Measurements from ENCODE around the gene SIGLEC6. TPM values are rescaled to one million over a fixed set of nuclear protein-coding genes. Genes with fewer than 3 reads are reported as not detected.

Gene SIGLEC6
- polyA plus RNA-seq, 2 donors = 0.13 TPM; not detected in 1

GRCh38 chr19:51470966-51471365 is 60.5 kb downstream of the SIGLEC6 start:
- 75 to 79% methylated on average over 9 of the region's 9 CpGs for WGBS, 2 donors
- no peak overlapping the region for H3K4me3 ChIP-seq (ENCODE audit: low read depth in 1 of 2, low read length in 2 of 2)
- H3K4me1 ChIP-seq (ENCODE audit: control insufficient read depth in 2 of 2, insufficient read depth in 2 of 2, low read length in 1 of 2) = no peaks in the 10 kb centered on the region
- H3K36me3 ChIP-seq (ENCODE audit: control insufficient read depth in 2 of 2, insufficient read depth in 2 of 2, low read length in 1 of 2) = no peaks in the 10 kb centered on the region
- no peaks in the 10 kb centered on the region for H3K27me3 ChIP-seq (ENCODE audit: control insufficient read depth in 1 of 2, insufficient read depth in 2 of 2, low read length in 2 of 2)
- H3K27ac ChIP-seq (ENCODE audit: low read depth in 2 of 2, low read length in 1 of 2) = no peak overlapping the region
- no peaks in the 10 kb centered on the region for H3K9me3 ChIP-seq (ENCODE audit: control insufficient read depth in 2 of 2, insufficient read depth in 1 of 2, low read depth in 1 of 2, low read length in 1 of 2)

- Histone ChIP-seq H3K4me1 (ENCODE audit: control insufficient read depth in 2 of 2, insufficient read depth in 2 of 2, low read length in 1 of 2) (no peaks in the 10 kb centered on the region), H3K36me3 (ENCODE audit: control insufficient read depth in 2 of 2, insufficient read depth in 2 of 2, low read length in 1 of 2) (no peaks in the 10 kb centered on the region), H3K4me3 (ENCODE audit: low read depth in 1 of 2, low read length in 2 of 2) (no peak overlapping the region), H3K27ac (ENCODE audit: low read depth in 2 of 2, low read length in 1 of 2) (no peak overlapping the region), H3K27me3 (ENCODE audit: control insufficient read depth in 1 of 2, insufficient read depth in 2 of 2, low read length in 2 of 2) (no peaks in the 10 kb centered on the region), H3K9me3 (ENCODE audit: control insufficient read depth in 2 of 2, insufficient read depth in 1 of 2, low read depth in 1 of 2, low read length in 1 of 2) (no peaks in the 10 kb centered on the region)
- 64 to 66% methylated on average over 1 of the region's 1 CpG for WGBS, 2 donors
Observed at GRCh38 chr19:51469629-51470028, 61.8 kb downstream of the SIGLEC6 start.

GRCh38 chr19:51469162-51469561 is 62.3 kb downstream of the SIGLEC6 start:
- H3K4me1 ChIP-seq (ENCODE audit: control insufficient read depth in 2 of 2, insufficient read depth in 2 of 2, low read length in 1 of 2) = no peaks in the 10 kb centered on the region

GRCh38 chr19:51468545-51468920 is 62.9 kb downstream of the SIGLEC6 start:
- Histone ChIP-seq H3K9me3 (ENCODE audit: control insufficient read depth in 2 of 2, insufficient read depth in 1 of 2, low read depth in 1 of 2, low read length in 1 of 2) (no peaks in the 10 kb centered on the region), H3K27me3 (ENCODE audit: control insufficient read depth in 1 of 2, insufficient read depth in 2 of 2, low read length in 2 of 2) (no peaks in the 10 kb centered on the region), H3K4me3 (ENCODE audit: low read depth in 1 of 2, low read length in 2 of 2) (no peak overlapping the region), H3K36me3 (ENCODE audit: control insufficient read depth in 2 of 2, insufficient read depth in 2 of 2, low read length in 1 of 2) (no peaks in the 10 kb centered on the region), H3K27ac (ENCODE audit: low read depth in 2 of 2, low read length in 1 of 2) (no peak overlapping the region), H3K4me1 (ENCODE audit: control insufficient read depth in 2 of 2, insufficient read depth in 2 of 2, low read length in 1 of 2) (no peaks in the 10 kb centered on the region)
- WGBS, 2 donors = 64 to 90% methylated on average over 2 of the region's 2 CpGs

More at GRCh38 chr19:51469162-51469561, 62.3 kb downstream of the SIGLEC6 start:
- Histone ChIP-seq H3K36me3 (ENCODE audit: control insufficient read depth in 2 of 2, insufficient read depth in 2 of 2, low read length in 1 of 2) (no peaks in the 10 kb centered on the region), H3K9me3 (ENCODE audit: control insufficient read depth in 2 of 2, insufficient read depth in 1 of 2, low read depth in 1 of 2, low read length in 1 of 2) (no peaks in the 10 kb centered on the region), H3K4me3 (ENCODE audit: low read depth in 1 of 2, low read length in 2 of 2) (no peak overlapping the region), H3K27me3 (ENCODE audit: control insufficient read depth in 1 of 2, insufficient read depth in 2 of 2, low read length in 2 of 2) (no peaks in the 10 kb centered on the region), H3K27ac (ENCODE audit: low read depth in 2 of 2, low read length in 1 of 2) (no peak overlapping the region)
- WGBS, 2 donors = 55 to 57% methylated on average over 4 of the region's 4 CpGs

- Histone ChIP-seq H3K4me1 (ENCODE audit: control insufficient read depth in 2 of 2, insufficient read depth in 2 of 2, low read length in 1 of 2) (no peaks in the 10 kb centered on the region), H3K9me3 (ENCODE audit: control insufficient read depth in 2 of 2, insufficient read depth in 1 of 2, low read depth in 1 of 2, low read length in 1 of 2) (no peaks in the 10 kb centered on the region), H3K36me3 (ENCODE audit: control insufficient read depth in 2 of 2, insufficient read depth in 2 of 2, low read length in 1 of 2) (no peaks in the 10 kb centered on the region), H3K27me3 (ENCODE audit: control insufficient read depth in 1 of 2, insufficient read depth in 2 of 2, low read length in 2 of 2) (no peaks in the 10 kb centered on the region), H3K4me3 (ENCODE audit: low read depth in 1 of 2, low read length in 2 of 2) (no peak overlapping the region), H3K27ac (ENCODE audit: low read depth in 2 of 2, low read length in 1 of 2) (no peak overlapping the region)
- WGBS, 2 donors = 60 to 62% methylated on average over 4 of the region's 4 CpGs
Observed at GRCh38 chr19:51467864-51468544, 63.5 kb downstream of the SIGLEC6 start.

Other genes with a start within 250 kb of the SIGLEC6 start
- under 1 TPM; 0.15 to 0.22 TPM for gene IGLON5, start 220.0 kb downstream of the SIGLEC6 start, polyA plus RNA-seq
- 100 to 1,000 TPM; 122 to 227 TPM for gene VSIG10L, start 189.5 kb downstream of the SIGLEC6 start, polyA plus RNA-seq
- gene ETFB, start 165.3 kb downstream of the SIGLEC6 start, polyA plus RNA-seq = 100 to 1,000 TPM; 127 to 181 TPM
- under 1 TPM; 0.37 to 0.39 TPM for gene CLDND2, start 162.7 kb downstream of the SIGLEC6 start, polyA plus RNA-seq
- 1 to 10 TPM; 1.0 to 3.2 TPM for gene NKG7, start 159.0 kb downstream of the SIGLEC6 start, polyA plus RNA-seq
- gene LIM2, start 143.7 kb downstream of the SIGLEC6 start, polyA plus RNA-seq = not detected
- gene C19orf84, start 141.1 kb downstream of the SIGLEC6 start, polyA plus RNA-seq = not detected
- under 1 TPM; 0.65 to 0.79 TPM for gene SIGLEC10, start 114.0 kb downstream of the SIGLEC6 start, polyA plus RNA-seq
- gene SIGLEC8, start 73.2 kb downstream of the SIGLEC6 start, polyA plus RNA-seq = under 1 TPM; 0.04 to 0.16 TPM
- gene CEACAM18, start 53.1 kb downstream of the SIGLEC6 start, polyA plus RNA-seq = not detected
- gene SIGLEC12, start 29.9 kb downstream of the SIGLEC6 start, polyA plus RNA-seq = under 1 TPM; 0.02 to 0.04 TPM
- gene ZNF175, start 39.6 kb upstream of the SIGLEC6 start, polyA plus RNA-seq = 1 to 10 TPM; 1.5 to 1.9 TPM
- not detected for gene SIGLEC5, start 98.7 kb upstream of the SIGLEC6 start, polyA plus RNA-seq
- gene SIGLEC14, start 115.2 kb upstream of the SIGLEC6 start, polyA plus RNA-seq = under 1 TPM; 0.11 to 0.26 TPM
- gene SPACA6, start 161.7 kb upstream of the SIGLEC6 start, polyA plus RNA-seq = 10 to 100 TPM in 1 of 2 donors, 1 to 10 TPM in 1; 4.4 to 14.0 TPM
- gene HAS1, start 192.3 kb upstream of the SIGLEC6 start, polyA plus RNA-seq = under 1 TPM; 0.01 to 0.04 TPM
- gene FPR1, start 220.2 kb upstream of the SIGLEC6 start, polyA plus RNA-seq = under 1 TPM; 0.49 to 1.00 TPM
- gene FPR2, start 229.5 kb upstream of the SIGLEC6 start, polyA plus RNA-seq = under 1 TPM; 0.04 to 0.12 TPM